ENCODE data around the gene PRR5. TPM values are rescaled to one million over a fixed set of nuclear protein-coding genes. Genes with fewer than 3 reads are reported as not detected.

The PRR5 gene
- total and polyA plus RNA-seq, 2 of the 13 experiments (the other 11 are each of a cell fraction or from before 2014, with no cell fraction given): 11.6 to 27.5 TPM

- no peak overlapping the region for H2AFZ ChIP-seq (ENCODE audit: low read length)
- no peak overlapping the region for H3K9ac ChIP-seq (ENCODE audit: insufficient read depth, low read depth, low read length)
- CTCF ChIA-PET (ENCODE audit: low intra/inter-chr PET ratio, low total read pairs): no interaction called here
- peak; percentile 41 for ATAC-seq
- intact Hi-C loops (cut with micrococcal nuclease; ENCODE audit: unreplicated experiment) (no loop called here), in situ Hi-C loops (cut with HindIII; ENCODE audit: extremely low pct_ligation_motif_present, low pct_unique_long_range_greater_than_20kb) (no loop called here)
- H3K4me3 ChIP-seq (replicated peaks in 1 of 3; ENCODE audit: insufficient read depth in 1 of 3, low read depth in 2 of 3, low read length in 3 of 3): no peak overlapping the region
- peaks cover 4 to 34% of the 10 kb centered on the region in 2 experiments for H3K27me3 ChIP-seq (ENCODE audit: control insufficient read depth in 1 of 2, insufficient read depth in 2 of 2, low read length in 2 of 2)
- BruUV-seq (replicated peaks): no TSS peak
- no peak for FAIRE-seq
- no peaks in the 10 kb centered on the region for H4K20me1 ChIP-seq (ENCODE audit: insufficient read depth, low read length)
- H3K4me2 ChIP-seq (ENCODE audit: low read depth, low read length): no peak overlapping the region
- POLR2A ChIA-PET: no interaction called here
- no peaks in the 10 kb centered on the region for H3K36me3 ChIP-seq (replicated peaks in 1 of 2; ENCODE audit: control insufficient read depth in 1 of 2, insufficient read depth in 2 of 2, low read length in 2 of 2)
- H3K27ac ChIP-seq (ENCODE audit: extremely low read length, insufficient read depth, low read length): no peak overlapping the region
- H3K9me3 ChIP-seq (ENCODE audit: low read length): no peaks in the 10 kb centered on the region
- no peak for DNase-seq (ENCODE audit: low spot score)
- H3K79me2 ChIP-seq (ENCODE audit: insufficient read depth, low read length): no peaks in the 10 kb centered on the region
- TF ChIP-seq EZH2 (conservative IDR thresholded peaks at IDR 0.05; ENCODE audit: low read depth, low read length) (no peak; the same call in 1 of the 2 replicates), ZNF567 (CRISPR knock-in tag; IDR thresholded peaks at IDR 0.05; ENCODE audit: borderline replicate concordance) (no peak)
- H3K4me1 ChIP-seq (ENCODE audit: insufficient read depth, low read length): peaks cover 6% of the 10 kb centered on the region
- WGBS (ENCODE audit: low lambda C conversion rate): 4% methylated on average over 8 of the region's 14 CpGs
Measured at GRCh38 chr22:44658311-44658953, 43.6 kb upstream of the PRR5 start.

GRCh38 chr22:44659140-44659539 is 42.9 kb upstream of the PRR5 start:
- peaks cover 6% of the 10 kb centered on the region for H3K4me1 ChIP-seq (ENCODE audit: insufficient read depth, low read length)
- no peak overlapping the region for H3K4me3 ChIP-seq (replicated peaks in 1 of 3; ENCODE audit: insufficient read depth in 1 of 3, low read depth in 2 of 3, low read length in 3 of 3)
- H3K36me3 ChIP-seq (replicated peaks in 1 of 2; ENCODE audit: control insufficient read depth in 1 of 2, insufficient read depth in 2 of 2, low read length in 2 of 2): no peaks in the 10 kb centered on the region
- no peak for TF ChIP-seq ZBTB21 (CRISPR knock-in tag; IDR thresholded peaks at IDR 0.05)
- no peak for TF ChIP-seq ZBTB40 (IDR thresholded peaks at IDR 0.05)
- TF ChIP-seq ZBTB40 (CRISPR knock-in tag; IDR thresholded peaks at IDR 0.05): no peak
- no peak for TF ChIP-seq ATAD3A (CRISPR knock-in tag; IDR thresholded peaks at IDR 0.05)
- no peak overlapping the region for H2AFZ ChIP-seq (ENCODE audit: low read length)
- WGBS (ENCODE audit: low lambda C conversion rate): 10% methylated on average over 4 of the region's 6 CpGs
- H3K27me3 ChIP-seq (ENCODE audit: control insufficient read depth in 1 of 2, insufficient read depth in 2 of 2, low read length in 2 of 2): peaks cover 4 to 34% of the 10 kb centered on the region in 2 experiments
- in situ Hi-C loops (cut with HindIII; ENCODE audit: extremely low pct_ligation_motif_present, low pct_unique_long_range_greater_than_20kb) (no loop called here), intact Hi-C loops (cut with micrococcal nuclease; ENCODE audit: unreplicated experiment) (no loop called here)
- H3K79me2 ChIP-seq (ENCODE audit: insufficient read depth, low read length): no peaks in the 10 kb centered on the region
- CTCF ChIA-PET (ENCODE audit: low intra/inter-chr PET ratio, low total read pairs): no interaction called here
- no peak overlapping the region for H3K9ac ChIP-seq (ENCODE audit: insufficient read depth, low read depth, low read length)
- no peaks in the 10 kb centered on the region for H4K20me1 ChIP-seq (ENCODE audit: insufficient read depth, low read length)
- FAIRE-seq: no peak
- POLR2A ChIA-PET: no interaction called here
- no peak overlapping the region for H3K4me2 ChIP-seq (ENCODE audit: low read depth, low read length)
- ATAC-seq: peak; percentile 43
- H3K9me3 ChIP-seq (ENCODE audit: low read length): no peaks in the 10 kb centered on the region
- DNase-seq (ENCODE audit: low spot score): no peak
- no peak overlapping the region for H3K27ac ChIP-seq (ENCODE audit: extremely low read length, insufficient read depth, low read length)
- no TSS peak for BruUV-seq (replicated peaks)
